A549 (cell line): Measurements from ENCODE around the gene TEC.

Source experiments
- POLR2A ChIP-seq: IDR thresholded peaks from 2 replicates; pipeline ENCODE4 v1.6.1; 2012; ENCODE audit warnings: mild to moderate bottlenecking, low read length
- TP53 ChIP-seq: fragments of 250-450 bp; sonication (Bioruptor Pico); IDR thresholded peaks from 2 replicates; pipeline ENCODE4 v1.5.0; 2021; ENCODE audit warnings: mild to moderate bottlenecking, moderate library complexity
- TF ChIP-seq, protein P1 (sequence below): fragments of 150-350 bp; IDR thresholded peaks from 2 replicates; pipeline ENCODE4 v1.6.1; 2014; ENCODE audit warnings: low read depth, mild to moderate bottlenecking, low read length

DNA sequence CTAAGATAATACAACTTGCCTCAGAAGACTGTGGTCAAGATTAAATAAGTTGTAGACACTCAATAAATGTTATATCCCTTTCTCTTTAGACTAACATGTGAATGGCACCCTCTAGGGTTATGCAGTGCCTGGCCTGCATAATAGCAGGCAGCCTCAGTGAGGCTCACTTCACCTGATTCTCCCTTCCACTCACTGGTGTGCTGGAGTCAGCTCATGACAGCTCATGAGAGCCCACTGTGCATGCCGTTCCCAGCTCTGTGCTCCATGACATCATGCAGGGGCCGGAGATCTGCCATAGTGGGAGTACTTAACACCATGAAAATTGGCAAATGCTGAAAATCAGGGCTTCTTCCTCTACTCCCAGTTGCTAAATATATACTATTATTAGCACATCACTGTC, 64.5 kb downstream of the TEC start:
- TF ChIP-seq POLR2A: no peak
- TF ChIP-seq, protein P1, sequence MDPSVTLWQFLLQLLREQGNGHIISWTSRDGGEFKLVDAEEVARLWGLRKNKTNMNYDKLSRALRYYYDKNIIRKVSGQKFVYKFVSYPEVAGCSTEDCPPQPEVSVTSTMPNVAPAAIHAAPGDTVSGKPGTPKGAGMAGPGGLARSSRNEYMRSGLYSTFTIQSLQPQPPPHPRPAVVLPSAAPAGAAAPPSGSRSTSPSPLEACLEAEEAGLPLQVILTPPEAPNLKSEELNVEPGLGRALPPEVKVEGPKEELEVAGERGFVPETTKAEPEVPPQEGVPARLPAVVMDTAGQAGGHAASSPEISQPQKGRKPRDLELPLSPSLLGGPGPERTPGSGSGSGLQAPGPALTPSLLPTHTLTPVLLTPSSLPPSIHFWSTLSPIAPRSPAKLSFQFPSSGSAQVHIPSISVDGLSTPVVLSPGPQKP: no peak
- no peak for TF ChIP-seq TP53 (CRISPR knock-in tag)
